ENCODE measurements around the gene EFCAB12.

Gene EFCAB12

DNA sequence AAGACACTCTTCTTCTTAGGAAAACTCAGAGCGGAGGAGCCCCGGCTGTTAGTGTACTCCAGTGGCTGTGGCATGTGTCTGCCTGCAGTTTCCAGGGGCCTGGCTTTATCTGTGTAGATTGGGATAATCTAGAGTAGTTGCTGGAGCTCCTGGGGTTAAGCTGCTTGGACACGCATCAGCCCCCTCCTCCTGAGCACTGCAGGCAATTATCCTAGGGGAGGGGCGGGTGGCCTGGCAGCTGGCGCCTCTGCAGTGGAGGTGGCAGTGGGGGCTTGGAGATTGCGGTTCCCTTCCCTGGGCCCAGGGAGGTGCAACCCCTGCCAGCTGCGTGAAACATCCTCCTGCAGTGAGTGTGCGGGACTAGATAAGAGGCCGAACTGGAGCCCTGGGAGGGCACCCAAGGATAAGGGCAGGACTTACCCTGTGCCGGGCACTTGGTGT is 68.2 kb downstream of the EFCAB12 start:
- Mint-ChIP-seq H3K27me3 (ENCODE audit: low read depth, poor library complexity) (peaks cover 13% of the 10 kb centered on the region), H3K4me3 (no peak overlapping the region), H3K36me3 (ENCODE audit: low read depth) (peaks cover 19% of the 10 kb centered on the region), H3K9me3 (peaks cover 30% of the 10 kb centered on the region), H3K27ac (no peak overlapping the region), H3K4me1 (peaks cover 50% of the 10 kb centered on the region)
- DNase-seq: no peak
- TF ChIP-seq, protein P1, sequence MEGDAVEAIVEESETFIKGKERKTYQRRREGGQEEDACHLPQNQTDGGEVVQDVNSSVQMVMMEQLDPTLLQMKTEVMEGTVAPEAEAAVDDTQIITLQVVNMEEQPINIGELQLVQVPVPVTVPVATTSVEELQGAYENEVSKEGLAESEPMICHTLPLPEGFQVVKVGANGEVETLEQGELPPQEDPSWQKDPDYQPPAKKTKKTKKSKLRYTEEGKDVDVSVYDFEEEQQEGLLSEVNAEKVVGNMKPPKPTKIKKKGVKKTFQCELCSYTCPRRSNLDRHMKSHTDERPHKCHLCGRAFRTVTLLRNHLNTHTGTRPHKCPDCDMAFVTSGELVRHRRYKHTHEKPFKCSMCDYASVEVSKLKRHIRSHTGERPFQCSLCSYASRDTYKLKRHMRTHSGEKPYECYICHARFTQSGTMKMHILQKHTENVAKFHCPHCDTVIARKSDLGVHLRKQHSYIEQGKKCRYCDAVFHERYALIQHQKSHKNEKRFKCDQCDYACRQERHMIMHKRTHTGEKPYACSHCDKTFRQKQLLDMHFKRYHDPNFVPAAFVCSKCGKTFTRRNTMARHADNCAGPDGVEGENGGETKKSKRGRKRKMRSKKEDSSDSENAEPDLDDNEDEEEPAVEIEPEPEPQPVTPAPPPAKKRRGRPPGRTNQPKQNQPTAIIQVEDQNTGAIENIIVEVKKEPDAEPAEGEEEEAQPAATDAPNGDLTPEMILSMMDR (IDR thresholded peaks at IDR 0.05): no peak

DNA sequence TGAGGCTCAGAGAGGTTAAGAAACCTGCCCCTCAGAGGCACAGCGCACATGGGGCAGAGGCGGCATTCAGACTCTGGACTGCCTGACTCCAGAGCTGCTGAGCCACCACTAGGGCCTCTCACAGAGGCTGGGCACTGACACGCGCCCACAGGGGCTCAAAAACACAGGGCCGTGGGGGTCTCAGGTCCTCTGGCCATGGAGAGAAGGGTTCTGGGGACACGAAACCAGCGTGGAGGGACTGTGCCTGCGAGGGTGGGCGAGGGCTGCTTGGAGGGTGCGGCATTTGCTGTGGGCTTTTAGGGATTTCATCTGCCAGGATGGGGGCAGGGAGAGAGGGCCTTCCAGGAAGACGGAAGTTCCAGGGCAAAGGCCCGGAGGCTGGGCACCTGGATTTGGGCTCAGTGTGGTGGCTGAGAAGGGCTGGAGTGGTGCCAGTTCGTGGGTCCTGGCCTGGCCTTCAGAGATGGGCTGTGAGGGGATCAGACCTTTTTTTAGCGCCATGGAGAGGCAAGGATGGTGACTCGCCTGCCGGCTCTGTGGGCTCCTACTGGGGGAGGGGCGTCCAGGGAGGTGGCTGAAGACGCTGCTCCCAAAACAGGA is 69.6 kb downstream of the EFCAB12 start:
- Mint-ChIP-seq H3K36me3 (ENCODE audit: low read depth) (peaks cover 9% of the 10 kb centered on the region), H3K4me3 (no peak overlapping the region), H3K27me3 (ENCODE audit: low read depth, poor library complexity) (peaks cover 19% of the 10 kb centered on the region), H3K27ac (no peak overlapping the region), H3K4me1 (peaks cover 56% of the 10 kb centered on the region), H3K9me3 (peaks cover 19% of the 10 kb centered on the region)
- TF ChIP-seq, protein P1 (IDR thresholded peaks at IDR 0.05): no peak
- no peak for DNase-seq

DNA sequence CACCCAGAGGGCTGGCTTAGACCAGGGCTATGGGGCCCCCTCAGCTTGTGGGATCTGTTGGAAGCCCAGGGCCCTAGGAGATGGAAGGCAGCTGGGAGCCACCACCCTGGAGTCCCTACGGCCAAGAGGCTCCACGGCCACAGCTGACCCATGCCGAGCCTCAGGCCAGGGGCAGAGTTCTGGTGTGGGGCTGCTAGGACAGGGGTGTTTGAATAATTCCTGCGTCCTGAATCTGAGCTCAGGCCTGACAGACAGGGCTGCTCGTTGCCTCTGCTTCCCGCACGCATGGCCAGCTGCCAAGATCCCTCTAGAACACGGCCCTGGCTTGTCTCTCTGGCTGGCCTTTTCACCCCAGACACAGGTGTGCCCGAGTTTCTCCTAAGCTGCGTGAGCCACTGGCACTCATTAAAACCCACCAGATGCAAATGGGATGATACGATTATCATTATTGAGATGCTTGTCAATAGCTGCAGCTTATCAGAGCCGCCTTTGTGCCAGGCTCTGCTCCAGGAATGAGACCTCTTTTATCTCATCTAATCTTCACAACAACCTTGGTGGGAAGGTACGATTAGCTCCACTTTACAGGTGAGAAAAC is 70.2 kb downstream of the EFCAB12 start:
- Mint-ChIP-seq H3K27ac (no peak overlapping the region), H3K9me3 (peaks cover 14% of the 10 kb centered on the region), H3K27me3 (ENCODE audit: low read depth, poor library complexity) (peaks cover 25% of the 10 kb centered on the region), H3K4me1 (peaks cover 62% of the 10 kb centered on the region), H3K36me3 (ENCODE audit: low read depth) (peaks cover 9% of the 10 kb centered on the region), H3K4me3 (no peak overlapping the region)
- TF ChIP-seq, protein P1 (IDR thresholded peaks at IDR 0.05): no peak
- no peak for DNase-seq

DNA sequence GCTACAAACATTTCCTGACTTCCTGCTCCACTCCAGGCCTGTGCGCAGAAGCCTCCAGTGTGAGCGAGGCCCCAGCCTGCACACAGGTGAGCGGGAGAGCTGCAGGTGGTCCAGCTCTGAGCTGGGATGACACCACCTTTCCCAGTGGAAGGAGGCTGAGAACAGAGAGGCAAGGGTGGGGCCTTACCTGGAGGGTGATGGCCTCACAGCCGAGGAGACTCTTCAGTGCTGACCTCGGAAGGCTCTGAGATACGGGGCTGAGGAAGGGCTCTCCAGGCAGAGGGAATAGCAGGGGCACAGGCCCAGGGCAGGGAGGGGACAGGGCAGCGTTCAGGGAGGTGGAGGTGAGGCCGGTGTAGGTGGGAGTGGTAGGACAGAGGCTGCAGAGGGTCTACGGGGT is 70.8 kb downstream of the EFCAB12 start:
- H3K4me1 Mint-ChIP-seq: peaks cover 69% of the 10 kb centered on the region
- DNase-seq: no peak
- TF ChIP-seq, protein P1 (IDR thresholded peaks at IDR 0.05): no peak
- no peak overlapping the region for H3K27ac Mint-ChIP-seq
- peaks cover 9% of the 10 kb centered on the region for H3K36me3 Mint-ChIP-seq (ENCODE audit: low read depth)
- H3K27me3 Mint-ChIP-seq (ENCODE audit: low read depth, poor library complexity): peaks cover 29% of the 10 kb centered on the region
- no peak overlapping the region for H3K4me3 Mint-ChIP-seq
- peaks cover 14% of the 10 kb centered on the region for H3K9me3 Mint-ChIP-seq

DNA sequence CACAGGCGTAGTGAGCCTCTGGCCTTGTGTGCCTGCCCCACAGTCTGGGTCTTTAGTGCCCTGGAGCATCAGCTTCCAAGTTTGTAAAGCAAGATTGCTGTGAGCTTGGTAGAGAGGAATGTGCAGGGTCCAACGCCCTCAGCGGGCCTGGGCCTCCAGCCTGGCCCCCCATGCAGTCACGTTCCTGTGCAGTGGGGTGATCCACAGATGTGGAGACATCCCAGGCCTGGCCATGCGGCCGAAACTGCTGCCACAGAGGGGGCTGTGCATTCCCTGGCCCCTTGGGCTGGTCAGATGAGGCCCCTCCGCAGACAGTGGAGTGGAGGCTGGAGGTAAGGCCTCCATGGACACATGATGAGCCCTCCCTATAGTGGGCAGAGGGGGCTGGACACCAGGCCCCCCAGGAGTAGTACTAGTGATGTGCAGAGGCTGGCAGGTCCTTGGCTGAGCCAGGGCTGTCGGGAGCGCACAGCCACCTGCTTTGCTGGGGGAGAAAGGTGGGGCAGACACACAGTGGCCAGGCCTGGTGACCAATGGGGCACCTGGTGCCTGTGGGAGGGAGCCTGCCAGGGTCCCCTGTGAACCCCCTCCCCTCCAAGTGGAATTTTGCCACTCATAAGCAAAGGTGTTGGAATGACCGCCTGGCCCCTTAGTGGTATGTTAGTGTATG is 71.5 kb downstream of the EFCAB12 start:
- DNase-seq: no peak
- Mint-ChIP-seq H3K36me3 (ENCODE audit: low read depth) (peaks cover 9% of the 10 kb centered on the region), H3K9me3 (peaks cover 14% of the 10 kb centered on the region), H3K27ac (no peak overlapping the region), H3K27me3 (ENCODE audit: low read depth, poor library complexity) (peaks cover 29% of the 10 kb centered on the region), H3K4me1 (peaks cover 75% of the 10 kb centered on the region), H3K4me3 (no peak overlapping the region)
- TF ChIP-seq, protein P1 (IDR thresholded peaks at IDR 0.05): no peak

All from nephron progenitor cell (in vitro differentiated cells).